Regular cardiac myocyte (primary cell): ENCODE measurements around the gene ACTN4. TPM values are rescaled to one million over a fixed set of nuclear protein-coding genes. Genes with fewer than 3 reads are reported as not detected.

Experiments
- total RNA-seq: library from RNA; depleted of rRNA; stranded (reverse); fragments of >200 nt; gene quantifications from 2 replicates; pipeline ENCODE4 v1.2.3, GENCODE V29; 2014

The ACTN4 gene
- 226 and 336 TPM in 2 replicates for total RNA-seq

GRCh38 chr19:38647368-38647965, at the start of gene ACTN4:
TSS of gene ACTN4 (plus strand) at chr19:38647649. CDS start at chr19:38647746, 97 bp downstream.

DNA sequence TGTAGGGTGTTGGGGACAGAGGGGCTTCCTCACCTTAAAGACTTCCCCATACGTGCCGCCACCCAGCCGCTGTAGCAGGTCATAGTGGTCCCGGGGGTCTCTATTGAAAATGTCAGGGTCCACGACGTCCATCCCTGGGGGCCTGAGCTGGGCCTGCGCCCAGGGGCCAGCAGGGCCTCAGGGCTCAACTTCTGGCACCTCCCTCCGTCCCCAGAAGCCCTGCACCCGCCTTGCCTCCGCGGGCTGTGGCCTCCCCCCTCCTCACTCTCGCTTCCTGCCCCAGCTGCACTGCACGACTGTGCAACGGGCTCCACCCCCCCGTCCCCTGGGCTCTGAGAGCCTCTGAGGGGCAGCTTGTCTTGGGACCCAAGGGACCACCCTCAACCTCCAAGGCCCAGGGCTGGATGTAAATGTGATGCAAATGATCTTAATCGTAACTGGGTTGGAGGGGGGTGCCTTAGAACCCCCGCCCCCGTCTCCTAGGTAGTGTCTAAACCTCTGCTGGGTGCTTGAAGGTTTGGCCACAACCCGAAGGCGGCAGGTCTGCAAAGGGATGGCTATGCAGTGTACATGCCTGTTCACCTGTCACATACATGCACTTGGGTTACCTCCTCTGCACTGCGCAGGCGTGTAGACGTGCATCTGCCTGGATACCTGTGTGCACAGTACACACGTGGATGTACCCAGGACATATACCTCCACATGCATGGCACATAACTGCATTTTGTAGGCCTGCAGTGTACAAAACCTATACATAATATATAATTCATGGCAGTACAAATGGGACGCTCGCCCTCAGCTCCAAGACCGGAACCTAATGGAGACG, 29.5 kb upstream of the ACTN4 start, which contains the start of gene MAP4K1:
Gene MAP4K1 (minus strand): TSS at position 190 of the 826 bp plus-strand sequence. CDS start 58 bp downstream, at position 132.

DNA sequence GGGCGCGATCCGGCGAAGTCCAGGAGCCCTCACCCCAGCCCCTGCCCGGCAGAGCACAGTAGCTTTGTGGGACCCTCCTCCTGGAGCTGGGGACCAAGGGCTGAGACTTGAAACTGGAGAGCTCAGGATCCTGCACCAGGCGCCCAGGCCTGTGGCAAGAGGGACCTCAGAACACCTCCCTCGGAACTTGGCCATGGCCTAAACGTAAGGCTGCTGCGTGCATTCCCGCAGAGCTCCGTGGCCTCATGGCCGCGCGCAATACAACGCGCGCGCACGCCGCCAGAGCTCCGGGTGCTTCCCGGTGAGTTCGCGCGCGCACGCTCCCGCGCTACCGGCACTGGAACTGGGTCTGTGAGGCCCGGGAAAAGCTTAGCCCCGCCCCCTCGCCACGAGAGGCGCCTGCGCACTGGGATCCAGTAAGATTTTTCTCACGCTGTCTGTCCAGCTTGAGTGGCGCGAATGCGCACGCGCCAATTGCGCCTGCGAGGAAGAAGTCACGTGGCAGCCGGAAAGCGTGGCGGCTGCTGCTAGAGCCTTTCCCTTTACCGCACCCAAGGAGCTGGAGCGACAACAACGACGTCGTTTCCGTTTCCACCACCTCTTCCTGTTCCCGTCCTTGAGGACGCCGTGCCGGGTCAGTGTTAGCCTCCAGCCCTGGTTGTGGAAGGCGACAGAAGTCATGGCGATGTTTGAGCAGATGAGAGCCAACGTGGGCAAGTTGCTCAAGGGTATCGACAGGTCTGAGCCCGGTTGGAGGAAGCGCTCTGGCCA, 28.7 kb upstream of the ACTN4 start, which contains the start of gene EIF3K:
Gene EIF3K (plus strand): TSS at position 599 of the 771 bp plus-strand sequence. CDS start 81 bp downstream, at position 680.

DNA sequence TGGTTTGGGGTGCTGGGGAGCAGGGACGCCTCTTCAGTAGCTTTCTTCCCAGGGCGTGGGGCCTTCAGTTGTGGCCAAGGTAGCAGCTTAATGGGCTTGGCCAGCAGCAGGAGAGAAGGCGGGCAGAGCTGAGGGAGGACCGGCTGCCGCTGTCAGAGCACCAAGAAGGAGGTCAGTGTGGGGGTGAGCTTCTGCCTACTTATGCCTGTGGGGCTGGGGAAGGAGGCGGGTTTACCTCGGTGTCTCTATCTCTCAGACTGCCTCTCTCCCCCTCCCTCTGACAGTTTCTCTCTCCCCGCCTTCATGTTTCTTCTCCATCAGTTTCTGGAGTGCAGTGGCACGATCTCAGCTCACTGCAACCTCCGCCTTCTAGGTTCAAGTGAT, 96.8 kb downstream of the ACTN4 start, which contains the start of gene CAPN12:
Gene CAPN12 (minus strand): TSS at position 177 of the 384 bp plus-strand sequence. CDS start 309 bp downstream, outside the sequence.

GRCh38 chr19:38773469-38774177, 126.2 kb downstream of the ACTN4 start, which contains the start of gene LGALS7:
TSS of gene LGALS7 (minus strand) at chr19:38773517. CDS start at chr19:38773492, 25 bp downstream.

Other genes with a start within 250 kb of the ACTN4 start
- 9.0 and 9.6 TPM in 2 replicates for gene FAM98C, start 244.6 kb upstream of the ACTN4 start, total RNA-seq
- not detected in 2 replicates for gene RASGRP4, start 221.4 kb upstream of the ACTN4 start, total RNA-seq
- gene RYR1, start 214.0 kb upstream of the ACTN4 start, total RNA-seq = under 0.01 and 1.1 TPM in 2 replicates
- gene MAP4K1, start 29.7 kb upstream of the ACTN4 start, total RNA-seq = 0.19 and 0.85 TPM in 2 replicates
- 277 and 490 TPM in 2 replicates for gene EIF3K, start 28.5 kb upstream of the ACTN4 start, total RNA-seq
- gene CAPN12, start 96.8 kb downstream of the ACTN4 start, total RNA-seq = 0.28 TPM in 1 of 2 replicates, not detected in the other
- not detected in 2 replicates for gene LGALS7, start 125.9 kb downstream of the ACTN4 start, total RNA-seq
- gene LGALS7B, start 141.6 kb downstream of the ACTN4 start, total RNA-seq = not detected in 2 replicates
- under 0.01 TPM in 1 of 2 replicates, not detected in the other for gene LGALS4, start 165.3 kb downstream of the ACTN4 start, total RNA-seq
- 12.4 and 14.6 TPM in 2 replicates for gene ECH1, start 184.1 kb downstream of the ACTN4 start, total RNA-seq
- 167 and 308 TPM in 2 replicates for gene HNRNPL, start 202.3 kb downstream of the ACTN4 start, total RNA-seq
- gene RINL, start 230.6 kb downstream of the ACTN4 start, total RNA-seq = 2.7 and 3.1 TPM in 2 replicates